ENCODE measurements around the gene PTPRD.
"Not testable (repeated sequence)": the region's sequence is repeated elsewhere in the genome, so short reads cannot be mapped to it uniquely, and the experiment has no call there.

The PTPRD gene

GRCh38 chr9:8946461-8946860 lies 1666.3 kb downstream of the PTPRD start:
- no peak for DNase-seq

GRCh38 chr9:8943392-8943791 lies 1669.4 kb downstream of the PTPRD start:
- DNase-seq = no peak

GRCh38 chr9:8940650-8941049 lies 1672.2 kb downstream of the PTPRD start:
- no peak for DNase-seq

GRCh38 chr9:8926461-8926860 lies 1686.3 kb downstream of the PTPRD start:
- DNase-seq = no peak

GRCh38 chr9:8924562-8924961 lies 1688.2 kb downstream of the PTPRD start:
- peak; percentile 41 for DNase-seq

- DNase-seq = not testable (repeated sequence)
Measured at GRCh38 chr9:8920478-8921183, 1692.2 kb downstream of the PTPRD start.

GRCh38 chr9:8917956-8918739 lies 1694.7 kb downstream of the PTPRD start:
- peak; percentile 95 for DNase-seq

GRCh38 chr9:8916771-8917170 lies 1696.0 kb downstream of the PTPRD start:
- DNase-seq = peak; percentile 75

- no peak for DNase-seq
Measured at GRCh38 chr9:8907868-8908267, 1704.9 kb downstream of the PTPRD start.

- no peak for DNase-seq
Measured at GRCh38 chr9:8905731-8906130, 1707.1 kb downstream of the PTPRD start.

GRCh38 chr9:8904771-8905515 lies 1707.9 kb downstream of the PTPRD start:
- DNase-seq = no peak

- no peak for DNase-seq
Measured at GRCh38 chr9:8903077-8903476, 1709.7 kb downstream of the PTPRD start.

GRCh38 chr9:8901146-8901545 lies 1711.7 kb downstream of the PTPRD start:
- no peak for DNase-seq

- no peak for DNase-seq
Measured at GRCh38 chr9:8899511-8899910, 1713.3 kb downstream of the PTPRD start.

- peak; percentile 83 for DNase-seq
Measured at GRCh38 chr9:8895861-8896224, 1717.0 kb downstream of the PTPRD start.

GRCh38 chr9:8895106-8895860 lies 1717.5 kb downstream of the PTPRD start:
- peak; percentile 77 for DNase-seq

GRCh38 chr9:8890695-8891094 lies 1722.1 kb downstream of the PTPRD start:
- DNase-seq = peak; percentile 66

- DNase-seq = no peak
Measured at GRCh38 chr9:8889100-8889499, 1723.7 kb downstream of the PTPRD start.

GRCh38 chr9:8888591-8888990 lies 1724.2 kb downstream of the PTPRD start:
- no peak for DNase-seq

- DNase-seq = no peak
Measured at GRCh38 chr9:8887369-8887768, 1725.4 kb downstream of the PTPRD start.

GRCh38 chr9:8883321-8883720 lies 1729.5 kb downstream of the PTPRD start:
- DNase-seq = peak; percentile 83

GRCh38 chr9:8880060-8880459 lies 1732.7 kb downstream of the PTPRD start:
- DNase-seq = peak; percentile 77

GRCh38 chr9:8879284-8879683 lies 1733.5 kb downstream of the PTPRD start:
- DNase-seq = no peak

Data from NCI-H69 (cell line).